Calu3 (cell line): ENCODE results near the gene ARMC9. TPM values are rescaled to one million over a fixed set of nuclear protein-coding genes. Genes with fewer than 3 reads are reported as not detected.

ENCODE experiments used
- BruUV-seq: library from RNA; stranded (reverse); fragments of 400-500 nt; replicated peaks from 2 replicates; lab custom pipeline; 2021; lab: Mats Ljungman, UMichigan
- CTCF ChIA-PET: fragments of 300-600 bp; sonication (Branson Sonifier 250); formaldehyde crosslinking; loops from one replicate; lab custom pipeline; 2022; ENCODE audit warnings: antibody characterized with exemption; lab: Charles Lee
- DNase-seq: peaks from one replicate; pipeline ENCODE4 v3.0.0; 2022
- H3K27ac Mint-ChIP-seq: one replicate; pipeline ENCODE4 v1.8.0; 2022; ENCODE audit warnings: mixed read lengths; ENCODE audit not compliant: unreplicated experiment
- H3K27me3 Mint-ChIP-seq: one replicate; pipeline ENCODE4 v1.8.0; 2022; ENCODE audit warnings: mixed read lengths; ENCODE audit not compliant: unreplicated experiment
- H3K36me3 Mint-ChIP-seq: one replicate; pipeline ENCODE4 v1.8.0; 2022; ENCODE audit warnings: mild to moderate bottlenecking, moderate library complexity, mixed read lengths; ENCODE audit not compliant: insufficient read depth, unreplicated experiment
- H3K4me1 Mint-ChIP-seq: one replicate; pipeline ENCODE4 v1.8.0; 2022; ENCODE audit warnings: mild to moderate bottlenecking, low read depth, mixed read lengths; ENCODE audit not compliant: unreplicated experiment
- H3K4me3 Mint-ChIP-seq: one replicate; pipeline ENCODE4 v1.8.0; 2022; ENCODE audit warnings: mild to moderate bottlenecking, low read depth, moderate library complexity, mixed read lengths; ENCODE audit not compliant: unreplicated experiment
- H3K9me3 Mint-ChIP-seq: one replicate; pipeline ENCODE4 v1.8.0; 2022; ENCODE audit warnings: low read depth, mixed read lengths; ENCODE audit not compliant: unreplicated experiment
- CTCF ChIP-seq: fragments of 200-600 bp; IDR thresholded peaks from one replicate; pipeline ENCODE4 v1.8.0; 2022; ENCODE audit warnings: antibody characterized with exemption; ENCODE audit not compliant: unreplicated experiment
- intact Hi-C: fragments of 100-400 bp; cut with micrococcal nuclease; formaldehyde crosslinking; loops from one replicate; pipeline ENCODE4 v1.10.0; 2022; ENCODE audit not compliant: unreplicated experiment
- total RNA-seq: library from RNA; stranded (reverse); gene quantifications from 2 replicates; pipeline ENCODE4 v1.2.3, GENCODE V29; 2022

Gene ARMC9
- total RNA-seq, 1 experiment from 2014 or later, result 13.6 TPM

DNA sequence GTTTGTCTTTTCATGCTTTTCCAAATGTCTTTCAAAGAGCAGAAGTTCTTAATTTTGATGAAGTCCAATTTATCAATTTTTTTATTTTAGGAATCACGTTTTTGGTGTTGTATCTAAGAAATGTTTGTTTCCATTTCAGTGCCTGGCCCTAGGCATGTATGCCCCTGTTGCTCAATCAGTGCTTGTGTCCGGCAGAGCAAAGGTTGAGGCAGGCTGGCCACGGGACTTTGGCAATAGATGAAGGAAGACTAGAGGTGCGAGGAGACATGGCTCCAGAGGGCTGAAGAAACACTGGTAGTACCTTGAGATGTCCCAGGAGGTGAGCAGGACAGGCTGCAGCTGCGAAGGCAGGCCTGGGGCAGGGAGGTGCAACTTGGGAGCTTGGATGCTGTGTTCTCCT is 187.0 kb downstream of the ARMC9 start:
- no peak overlapping the region for H3K27ac Mint-ChIP-seq
- H3K4me3 Mint-ChIP-seq, result no peak overlapping the region
- H3K27me3 Mint-ChIP-seq, result peaks cover 15% of the 10 kb centered on the region
- TF ChIP-seq CTCF, result no peak
- H3K9me3 Mint-ChIP-seq, result peaks cover 5% of the 10 kb centered on the region
- BruUV-seq, result no TSS peak
- CTCF ChIA-PET, result no interaction called here
- no peak for DNase-seq
- intact Hi-C loops, result no loop called here
- H3K4me1 Mint-ChIP-seq, result peaks cover 12% of the 10 kb centered on the region
- peaks cover 5% of the 10 kb centered on the region for H3K36me3 Mint-ChIP-seq

- peaks cover 5% of the 10 kb centered on the region for H3K36me3 Mint-ChIP-seq
- DNase-seq, result no peak
Measured at GRCh38 chr2:231386446-231386845, 188.0 kb downstream of the ARMC9 start.

DNA sequence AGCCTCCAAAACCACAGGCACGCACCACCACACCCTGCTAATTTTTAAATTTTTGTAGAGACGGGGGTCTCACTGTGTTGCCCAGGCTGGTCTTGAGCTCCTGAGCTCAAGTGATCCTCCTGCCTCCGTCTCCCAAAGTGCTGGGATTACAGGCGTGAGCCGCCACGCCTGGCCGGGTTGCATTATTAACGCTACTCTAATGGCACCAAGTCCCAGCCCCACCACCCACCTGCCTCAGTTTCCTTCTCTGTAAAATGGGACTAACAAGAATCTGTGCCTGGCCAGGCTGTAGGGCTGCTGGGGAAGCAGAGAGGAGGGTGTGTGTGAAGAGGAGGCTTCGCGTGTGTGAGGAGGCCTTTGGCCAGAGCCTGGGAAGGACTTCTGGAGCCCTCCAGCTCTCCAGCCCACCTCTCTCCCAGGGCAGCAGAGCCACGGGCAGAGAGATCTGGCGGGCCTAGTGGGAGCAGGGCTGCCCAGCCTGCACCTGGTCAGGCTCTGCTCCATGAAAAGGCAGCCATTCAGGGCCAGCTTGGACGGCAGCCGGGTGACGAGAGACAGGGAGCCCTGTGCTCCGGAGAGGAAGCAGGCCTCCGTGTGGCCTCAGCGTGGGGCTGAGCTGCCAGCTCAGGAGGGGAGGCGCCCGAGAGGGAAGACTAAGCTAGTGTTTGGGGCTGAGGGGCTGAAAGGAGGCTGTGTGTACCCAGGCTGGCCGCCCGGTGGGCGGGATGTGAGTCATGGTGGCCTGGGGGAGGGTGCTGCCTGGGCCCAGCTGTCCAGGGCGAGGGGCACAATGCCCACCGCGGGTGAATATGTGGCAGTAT is 189.7 kb downstream of the ARMC9 start:
- H3K36me3 Mint-ChIP-seq, result peaks cover 4% of the 10 kb centered on the region
- no peak overlapping the region for H3K4me3 Mint-ChIP-seq
- H3K4me1 Mint-ChIP-seq, result peaks cover 12% of the 10 kb centered on the region
- intact Hi-C loops, result no loop called here
- no peak for TF ChIP-seq CTCF
- peak overlapping the region; percentile 73 for H3K27ac Mint-ChIP-seq
- H3K9me3 Mint-ChIP-seq, result peaks cover 5% of the 10 kb centered on the region
- no peaks in the 10 kb centered on the region for H3K27me3 Mint-ChIP-seq
- DNase-seq, result peak; percentile 75
- CTCF ChIA-PET, result interaction anchor here (0.6 to 2.6 kb wide), 6 partner anchors 9 to 285 kb away, joined by 3 to 7 read pairs (median 3); no protein-coding TSS in a partner anchor
- no TSS peak for BruUV-seq

More at GRCh38 chr2:231386446-231386845, 188.0 kb downstream of the ARMC9 start:
- H3K27ac Mint-ChIP-seq, result no peak overlapping the region
- peaks cover 5% of the 10 kb centered on the region for H3K9me3 Mint-ChIP-seq
- intact Hi-C loops, result no loop called here
- CTCF ChIA-PET, result interaction anchor here (2.6 kb wide), 1 partner anchor 8 kb away, joined by 7 read pairs; no protein-coding TSS in a partner anchor
- BruUV-seq, result no TSS peak
- no peak overlapping the region for H3K4me3 Mint-ChIP-seq
- peaks cover 8% of the 10 kb centered on the region for H3K27me3 Mint-ChIP-seq
- TF ChIP-seq CTCF, result no peak
- peaks cover 12% of the 10 kb centered on the region for H3K4me1 Mint-ChIP-seq

GRCh38 chr2:231388725-231389346 is 190.4 kb downstream of the ARMC9 start:
- intact Hi-C loops, result no loop called here
- no TSS peak for BruUV-seq
- Mint-ChIP-seq H3K27ac (no peak overlapping the region), H3K4me3 (no peak overlapping the region), H3K9me3 (peaks cover 5% of the 10 kb centered on the region), H3K4me1 (peaks cover 12% of the 10 kb centered on the region), H3K36me3 (no peaks in the 10 kb centered on the region), H3K27me3 (no peaks in the 10 kb centered on the region)
- no peak for TF ChIP-seq CTCF
- no peak for DNase-seq
- CTCF ChIA-PET, result interaction anchor here (0.6 to 2.6 kb wide), 6 partner anchors 8 to 285 kb away, joined by 3 to 7 read pairs (median 3); no protein-coding TSS in a partner anchor
